Neural cell (in vitro differentiated cells): ENCODE data around the gene CORO2A.

Experiments
- EP300 ChIP-seq: fragments of 450-650 bp; conservative IDR thresholded peaks from 2 replicates; pipeline ENCODE4 v1.6.1; 2014; ENCODE audit warnings: antibody characterized with exemption, mild to moderate bottlenecking, moderate library complexity; ENCODE audit not compliant: poor library complexity, severe bottlenecking
- EZH2 ChIP-seq: fragments of 200-600, 300-800 bp; shearing (Covaris generic), sonication (generic); IDR thresholded peaks from 2 replicates; pipeline ENCODE4 v1.6.1; 2014; ENCODE audit warnings: antibody characterized with exemption, low read length, borderline replicate concordance, mild to moderate bottlenecking; ENCODE audit not compliant: insufficient read depth, poor library complexity, severe bottlenecking
- POLR2AphosphoS5 ChIP-seq: IDR thresholded peaks from 2 replicates; pipeline ENCODE4 v1.6.1; 2012
- TAF1 ChIP-seq: IDR thresholded peaks from 2 replicates; pipeline ENCODE4 v1.6.1; 2012; ENCODE audit warnings: low read depth
- TF ChIP-seq, protein P1 (sequence below): IDR thresholded peaks from 2 replicates; pipeline ENCODE4 v1.6.1; 2012; ENCODE audit warnings: borderline replicate concordance
- TF ChIP-seq, protein P2 (sequence below): fragments of 450-650 bp; IDR thresholded peaks from 2 replicates; pipeline ENCODE4 v1.5.1; 2014; ENCODE audit warnings: antibody characterized with exemption, mild to moderate bottlenecking, moderate library complexity; ENCODE audit not compliant: poor library complexity, severe bottlenecking

DNA sequence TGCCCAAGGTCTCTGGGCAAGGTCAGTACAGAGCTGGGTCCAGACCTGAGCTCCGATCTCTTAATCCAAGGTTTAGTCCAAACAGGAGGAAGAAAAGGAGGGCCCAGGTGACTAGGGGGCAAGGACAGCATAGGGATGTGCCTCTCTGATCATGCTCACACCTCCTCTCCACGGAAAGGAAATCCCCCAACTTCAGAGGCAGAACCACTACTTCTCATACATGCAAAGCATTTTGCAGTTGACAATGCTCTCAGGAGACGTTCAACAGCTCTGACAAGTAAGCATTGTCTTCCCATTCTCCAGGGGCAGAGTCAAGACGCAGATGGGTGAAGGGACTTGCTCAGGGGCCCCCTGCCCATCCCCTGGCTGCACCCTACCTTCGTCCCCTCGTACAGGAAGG, 8.7 kb upstream of the CORO2A start:
- TF ChIP-seq, protein P1, sequence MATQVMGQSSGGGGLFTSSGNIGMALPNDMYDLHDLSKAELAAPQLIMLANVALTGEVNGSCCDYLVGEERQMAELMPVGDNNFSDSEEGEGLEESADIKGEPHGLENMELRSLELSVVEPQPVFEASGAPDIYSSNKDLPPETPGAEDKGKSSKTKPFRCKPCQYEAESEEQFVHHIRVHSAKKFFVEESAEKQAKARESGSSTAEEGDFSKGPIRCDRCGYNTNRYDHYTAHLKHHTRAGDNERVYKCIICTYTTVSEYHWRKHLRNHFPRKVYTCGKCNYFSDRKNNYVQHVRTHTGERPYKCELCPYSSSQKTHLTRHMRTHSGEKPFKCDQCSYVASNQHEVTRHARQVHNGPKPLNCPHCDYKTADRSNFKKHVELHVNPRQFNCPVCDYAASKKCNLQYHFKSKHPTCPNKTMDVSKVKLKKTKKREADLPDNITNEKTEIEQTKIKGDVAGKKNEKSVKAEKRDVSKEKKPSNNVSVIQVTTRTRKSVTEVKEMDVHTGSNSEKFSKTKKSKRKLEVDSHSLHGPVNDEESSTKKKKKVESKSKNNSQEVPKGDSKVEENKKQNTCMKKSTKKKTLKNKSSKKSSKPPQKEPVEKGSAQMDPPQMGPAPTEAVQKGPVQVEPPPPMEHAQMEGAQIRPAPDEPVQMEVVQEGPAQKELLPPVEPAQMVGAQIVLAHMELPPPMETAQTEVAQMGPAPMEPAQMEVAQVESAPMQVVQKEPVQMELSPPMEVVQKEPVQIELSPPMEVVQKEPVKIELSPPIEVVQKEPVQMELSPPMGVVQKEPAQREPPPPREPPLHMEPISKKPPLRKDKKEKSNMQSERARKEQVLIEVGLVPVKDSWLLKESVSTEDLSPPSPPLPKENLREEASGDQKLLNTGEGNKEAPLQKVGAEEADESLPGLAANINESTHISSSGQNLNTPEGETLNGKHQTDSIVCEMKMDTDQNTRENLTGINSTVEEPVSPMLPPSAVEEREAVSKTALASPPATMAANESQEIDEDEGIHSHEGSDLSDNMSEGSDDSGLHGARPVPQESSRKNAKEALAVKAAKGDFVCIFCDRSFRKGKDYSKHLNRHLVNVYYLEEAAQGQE: no peak
- TF ChIP-seq, protein P2, sequence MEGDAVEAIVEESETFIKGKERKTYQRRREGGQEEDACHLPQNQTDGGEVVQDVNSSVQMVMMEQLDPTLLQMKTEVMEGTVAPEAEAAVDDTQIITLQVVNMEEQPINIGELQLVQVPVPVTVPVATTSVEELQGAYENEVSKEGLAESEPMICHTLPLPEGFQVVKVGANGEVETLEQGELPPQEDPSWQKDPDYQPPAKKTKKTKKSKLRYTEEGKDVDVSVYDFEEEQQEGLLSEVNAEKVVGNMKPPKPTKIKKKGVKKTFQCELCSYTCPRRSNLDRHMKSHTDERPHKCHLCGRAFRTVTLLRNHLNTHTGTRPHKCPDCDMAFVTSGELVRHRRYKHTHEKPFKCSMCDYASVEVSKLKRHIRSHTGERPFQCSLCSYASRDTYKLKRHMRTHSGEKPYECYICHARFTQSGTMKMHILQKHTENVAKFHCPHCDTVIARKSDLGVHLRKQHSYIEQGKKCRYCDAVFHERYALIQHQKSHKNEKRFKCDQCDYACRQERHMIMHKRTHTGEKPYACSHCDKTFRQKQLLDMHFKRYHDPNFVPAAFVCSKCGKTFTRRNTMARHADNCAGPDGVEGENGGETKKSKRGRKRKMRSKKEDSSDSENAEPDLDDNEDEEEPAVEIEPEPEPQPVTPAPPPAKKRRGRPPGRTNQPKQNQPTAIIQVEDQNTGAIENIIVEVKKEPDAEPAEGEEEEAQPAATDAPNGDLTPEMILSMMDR: no peak
- TF ChIP-seq POLR2AphosphoS5 (no peak), TAF1 (no peak), EZH2 (no peak), EP300 (no peak)
